SKM-1 treated with dmso at 0.1 percent for 144 hours (cell line): ENCODE results near the gene ULBP1.
"Not testable (repeated sequence)": the region's sequence is repeated elsewhere in the genome, so short reads cannot be mapped to it uniquely, and the experiment has no call there.

ENCODE experiments used
- DNase-seq: peaks from one replicate; lab custom pipeline; 2025; ENCODE audit not compliant: unreplicated experiment; lab: John Stamatoyannopoulos, UW

Gene ULBP1

GRCh38 chr6:149951096-149951495, 12.6 kb upstream of the ULBP1 start:
- DNase-seq: no peak

- DNase-seq: no peak
Measured at GRCh38 chr6:149951626-149952025, 12.1 kb upstream of the ULBP1 start.

- DNase-seq: not testable (repeated sequence)
Measured at GRCh38 chr6:149953390-149953789, 10.4 kb upstream of the ULBP1 start.

- not testable (repeated sequence) for DNase-seq
Measured at GRCh38 chr6:149953934-149954327, 9.8 kb upstream of the ULBP1 start.

- not testable (repeated sequence) for DNase-seq
Measured at GRCh38 chr6:149954328-149954983, 9.3 kb upstream of the ULBP1 start.

- not testable (repeated sequence) for DNase-seq
Measured at GRCh38 chr6:149954984-149955653, 8.6 kb upstream of the ULBP1 start.

GRCh38 chr6:149955654-149956317, 8.0 kb upstream of the ULBP1 start:
- not testable (repeated sequence) for DNase-seq

- not testable (repeated sequence) for DNase-seq
Measured at GRCh38 chr6:149958124-149958523, 5.6 kb upstream of the ULBP1 start.

GRCh38 chr6:149959806-149960205, 3.9 kb upstream of the ULBP1 start:
- DNase-seq: not testable (repeated sequence)

GRCh38 chr6:149960488-149960887, 3.3 kb upstream of the ULBP1 start:
- no peak for DNase-seq

- no peak for DNase-seq
Measured at GRCh38 chr6:149961728-149962425, 1.9 kb upstream of the ULBP1 start.

GRCh38 chr6:149962461-149963211, 1.1 kb upstream of the ULBP1 start:
- no peak for DNase-seq

GRCh38 chr6:149963212-149963461, 606 bp upstream of the ULBP1 start:
- DNase-seq: no peak

GRCh38 chr6:149964308-149965193, 808 bp downstream of the ULBP1 start:
- no peak for DNase-seq

GRCh38 chr6:149965194-149966020, 1.7 kb downstream of the ULBP1 start:
- no peak for DNase-seq

GRCh38 chr6:149966319-149966718, 2.6 kb downstream of the ULBP1 start:
- DNase-seq: not testable (repeated sequence)

- DNase-seq: no peak
Measured at GRCh38 chr6:149967591-149967990, 3.8 kb downstream of the ULBP1 start.

- not testable (repeated sequence) for DNase-seq
Measured at GRCh38 chr6:149967999-149968398, 4.3 kb downstream of the ULBP1 start.

GRCh38 chr6:149968909-149969308, 5.2 kb downstream of the ULBP1 start:
- DNase-seq: not testable (repeated sequence)
